GM21526 (cell line): ENCODE data around the gene PRR4.

ENCODE experiments used
- ATAC-seq: cut with Tn5 transposase; IDR thresholded peaks from one replicate; pipeline ENCODE4 v1.9.1; 2021; ENCODE audit warnings: moderate library complexity; ENCODE audit not compliant: unreplicated experiment, low FRiP score

Gene PRR4

GRCh38 chr12:10802587-10802986 lies 46.7 kb downstream of the PRR4 start, which contains the start of gene TAS2R7:
Gene TAS2R7 (minus strand): TSS chr12:10802627. CDS start chr12:10802570, 57 bp downstream.
- no peak for ATAC-seq

- ATAC-seq, result no peak
Measured at GRCh38 chr12:10801741-10802140, 47.5 kb downstream of the PRR4 start.
